Duodenal mucosa (tissue), 2 donors: ENCODE data around the gene ELAVL1.
A peak's percentile ranks its signal among the peaks of the same experiment; 100 is the strongest.
"Not testable (repeated sequence)": the region's sequence is repeated elsewhere in the genome, so short reads cannot be mapped to it uniquely, and the experiment has no call there.

ENCODE experiments used
- H3K27ac ChIP-seq: one replicate; pipeline ENCODE4 v1.7.0; 2013; ENCODE audit warnings: low read depth, low read length
- H3K27me3 ChIP-seq, 2 donors: one replicate each; pipeline ENCODE4 v1.7.0; 2013; ENCODE audit warnings: low read length in 2 of 2, control low read depth in 1 of 2; ENCODE audit not compliant: insufficient read depth in 2 of 2, control insufficient read depth in 1 of 2
- H3K36me3 ChIP-seq, 2 donors: one replicate each; pipeline ENCODE4 v1.7.0; 2013; ENCODE audit warnings: low read length in 2 of 2, control low read depth in 1 of 2; ENCODE audit not compliant: insufficient read depth in 2 of 2, control insufficient read depth in 1 of 2
- H3K4me1 ChIP-seq, 2 donors: one replicate each; pipeline ENCODE4 v1.7.0; 2013; ENCODE audit warnings: low read length in 2 of 2, control low read depth in 1 of 2; ENCODE audit not compliant: insufficient read depth in 2 of 2, control insufficient read depth in 1 of 2
- H3K4me3 ChIP-seq, 2 donors: one replicate each; pipeline ENCODE4 v1.7.0; 2013; ENCODE audit warnings: low read length in 2 of 2, low read depth in 1 of 2
- H3K9ac ChIP-seq, 2 donors: one replicate each; pipeline ENCODE4 v1.7.0; 2013; ENCODE audit warnings: low read length in 2 of 2, low read depth in 1 of 2
- H3K9me3 ChIP-seq, 2 donors: one replicate each; pipeline ENCODE4 v1.7.0; 2013; ENCODE audit warnings: low read length in 2 of 2, control low read depth in 1 of 2; ENCODE audit not compliant: control insufficient read depth in 1 of 2

ELAVL1 gene

DNA sequence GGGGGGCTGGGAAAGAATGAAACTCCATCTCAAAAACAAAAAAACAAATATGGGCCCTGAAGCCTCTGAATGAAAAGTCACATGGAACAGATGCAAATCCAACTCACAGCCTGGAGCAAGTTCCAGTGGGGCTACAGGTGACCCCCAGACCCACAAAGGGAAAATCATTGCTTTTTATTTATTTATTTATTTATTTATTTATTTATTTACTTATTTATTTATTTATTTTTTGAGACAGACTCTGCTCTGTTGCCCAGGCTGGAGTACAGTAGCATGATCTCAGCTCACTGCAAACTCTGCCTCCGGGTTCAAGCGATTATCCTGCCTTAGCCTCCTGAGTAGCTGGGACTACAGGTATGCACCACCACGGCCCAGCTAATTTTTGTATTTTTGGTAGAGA is 33.8 kb upstream of the ELAVL1 start:
- no peaks in the 10 kb centered on the region for H3K27me3 ChIP-seq
- H3K9me3 ChIP-seq, result no peaks in the 10 kb centered on the region
- peaks cover 3 to 12% of the 10 kb centered on the region in 2 donors for H3K4me1 ChIP-seq
- H3K27ac ChIP-seq, result no peak overlapping the region
- H3K9ac ChIP-seq, result no peak overlapping the region
- H3K36me3 ChIP-seq, result no peaks in the 10 kb centered on the region
- H3K4me3 ChIP-seq, result no peak overlapping the region

DNA sequence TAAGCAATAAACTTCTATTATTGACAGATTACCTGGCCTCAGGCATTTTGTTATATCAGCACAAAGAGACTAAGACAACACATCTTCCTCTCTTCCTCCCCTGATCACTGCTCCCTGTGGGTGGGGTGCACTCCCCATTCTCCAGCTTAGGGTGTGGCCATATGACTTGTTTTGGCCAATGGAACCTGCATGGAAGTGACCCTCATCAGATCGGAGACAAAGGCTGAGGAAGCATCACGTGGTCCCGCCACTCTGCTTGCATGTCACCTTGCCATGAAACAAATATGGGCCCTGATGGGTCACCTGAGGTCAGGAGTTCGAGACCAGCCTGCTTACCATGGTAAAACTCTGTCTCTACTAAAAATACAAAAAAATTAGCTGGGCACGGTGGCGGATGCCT is 33.4 kb upstream of the ELAVL1 start:
- Histone ChIP-seq H3K4me1 (peaks cover 3 to 15% of the 10 kb centered on the region in 2 donors), H3K27me3 (no peaks in the 10 kb centered on the region), H3K4me3 (no peak overlapping the region), H3K9me3 (no peaks in the 10 kb centered on the region), H3K36me3 (no peaks in the 10 kb centered on the region), H3K9ac (no peak overlapping the region), H3K27ac (no peak overlapping the region)

DNA sequence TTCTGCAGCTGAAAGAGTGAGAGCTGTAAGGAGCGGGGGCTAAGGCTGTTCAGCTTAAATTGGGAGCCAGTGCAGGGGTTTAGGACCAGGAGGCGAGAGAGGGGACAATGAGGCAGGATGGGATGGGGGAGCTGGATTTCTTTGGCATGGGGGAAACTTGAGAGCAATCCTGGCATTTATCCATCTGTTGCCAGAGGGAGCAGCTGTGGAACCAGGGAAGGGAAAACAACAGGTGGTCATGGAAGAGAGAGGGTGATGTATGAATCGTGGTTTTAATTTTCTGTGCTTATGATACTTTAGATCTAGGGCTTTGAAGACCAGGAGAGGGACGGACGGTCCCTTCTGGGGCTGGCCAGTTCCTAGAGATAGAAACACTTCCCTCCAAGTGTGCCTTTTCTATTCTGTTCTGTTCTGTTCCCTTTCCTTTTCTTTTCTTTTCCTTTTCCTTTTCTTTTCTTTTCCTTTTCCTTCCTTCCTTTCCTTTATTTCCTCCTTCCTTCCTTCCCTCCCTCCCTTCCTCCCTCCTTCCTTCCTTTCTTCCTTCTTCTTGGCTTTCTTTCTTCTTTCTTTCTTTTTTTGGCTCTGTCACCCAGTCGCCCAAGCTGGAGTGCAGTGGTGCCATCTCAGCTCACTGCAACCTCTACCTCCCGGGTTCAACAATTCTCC is 31.1 kb upstream of the ELAVL1 start:
- H3K9me3 ChIP-seq, result no peaks in the 10 kb centered on the region
- no peak overlapping the region for H3K4me3 ChIP-seq
- no peak overlapping the region for H3K27ac ChIP-seq
- peaks cover 7 to 17% of the 10 kb centered on the region in 2 donors for H3K4me1 ChIP-seq
- H3K36me3 ChIP-seq, result no peaks in the 10 kb centered on the region
- H3K9ac ChIP-seq, result no peak overlapping the region
- H3K27me3 ChIP-seq, result no peaks in the 10 kb centered on the region

DNA sequence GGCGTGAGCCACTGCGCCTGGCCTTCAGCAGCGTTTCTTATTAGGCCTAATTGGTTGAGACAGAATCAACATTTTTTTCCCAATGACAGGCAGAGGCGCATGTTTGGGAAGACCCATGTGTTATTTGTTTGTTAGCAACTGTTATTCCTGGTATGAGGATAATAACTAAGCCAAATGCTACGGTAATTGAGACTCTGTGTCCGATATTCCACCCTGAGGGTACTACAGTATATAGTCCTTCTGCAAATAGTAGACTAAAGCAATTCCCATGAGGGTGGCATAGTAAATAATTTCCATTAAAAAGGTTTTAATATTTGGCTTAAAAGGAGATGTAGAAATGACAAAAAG is 28.7 kb upstream of the ELAVL1 start:
- H3K9me3 ChIP-seq, result no peaks in the 10 kb centered on the region
- no peaks in the 10 kb centered on the region for H3K36me3 ChIP-seq
- H3K4me1 ChIP-seq, result peaks cover 10 to 17% of the 10 kb centered on the region in 2 donors
- H3K27ac ChIP-seq, result no peak overlapping the region
- H3K27me3 ChIP-seq, result no peaks in the 10 kb centered on the region
- H3K4me3 ChIP-seq, result no peak overlapping the region
- no peak overlapping the region for H3K9ac ChIP-seq

DNA sequence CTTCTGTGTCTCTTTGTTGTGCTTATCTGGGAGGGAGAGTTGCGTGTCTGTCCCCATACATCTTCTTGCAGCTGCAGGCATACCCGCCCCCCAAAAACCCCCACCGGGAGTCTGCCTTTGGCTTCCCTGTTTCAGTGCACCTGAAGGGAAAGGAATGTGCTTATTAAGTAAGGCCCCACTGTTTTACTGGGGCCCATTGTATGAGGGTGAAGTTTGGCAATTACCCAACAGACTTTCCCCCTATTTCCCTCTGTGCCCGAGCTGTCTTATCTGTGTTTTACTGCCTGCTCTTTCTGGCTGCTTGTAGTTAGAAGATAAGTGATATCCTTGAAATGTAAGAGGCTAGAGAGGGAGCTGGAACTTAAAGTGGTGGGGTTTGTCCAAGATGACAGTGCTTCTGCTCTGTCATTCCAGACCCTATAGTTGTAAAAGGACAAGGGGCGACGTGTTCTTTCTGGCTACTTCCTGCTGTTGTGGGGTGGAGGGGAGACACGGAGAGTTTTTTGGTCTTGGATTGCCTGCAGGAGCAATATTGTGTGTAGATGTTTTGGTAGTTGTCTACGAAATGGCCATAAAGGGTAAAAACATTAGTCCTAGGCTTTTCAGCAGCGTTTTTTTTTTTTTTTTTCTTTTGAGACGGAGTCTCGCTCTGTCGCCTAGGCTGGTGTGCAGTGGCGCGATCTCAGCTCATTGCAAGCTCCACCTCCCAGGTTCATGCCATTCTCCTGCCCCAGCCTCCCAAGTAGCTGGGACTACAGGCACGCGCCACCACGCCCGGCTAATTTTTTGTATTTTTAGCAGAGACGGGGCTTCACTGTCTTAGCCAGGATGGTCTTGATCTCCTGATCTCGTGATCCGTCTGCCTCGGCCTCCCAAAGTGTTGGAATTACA is 28.1 kb upstream of the ELAVL1 start:
- H3K4me1 ChIP-seq, result peaks cover 16 to 23% of the 10 kb centered on the region in 2 donors
- H3K9ac ChIP-seq, H3K9me3 ChIP-seq, H3K27me3 ChIP-seq, H3K36me3 ChIP-seq: not testable (repeated sequence)
- H3K4me3 ChIP-seq, result peak overlapping the region in 1 of 2 donors; percentile 45
- H3K27ac ChIP-seq, result peak overlapping the region; percentile 30

DNA sequence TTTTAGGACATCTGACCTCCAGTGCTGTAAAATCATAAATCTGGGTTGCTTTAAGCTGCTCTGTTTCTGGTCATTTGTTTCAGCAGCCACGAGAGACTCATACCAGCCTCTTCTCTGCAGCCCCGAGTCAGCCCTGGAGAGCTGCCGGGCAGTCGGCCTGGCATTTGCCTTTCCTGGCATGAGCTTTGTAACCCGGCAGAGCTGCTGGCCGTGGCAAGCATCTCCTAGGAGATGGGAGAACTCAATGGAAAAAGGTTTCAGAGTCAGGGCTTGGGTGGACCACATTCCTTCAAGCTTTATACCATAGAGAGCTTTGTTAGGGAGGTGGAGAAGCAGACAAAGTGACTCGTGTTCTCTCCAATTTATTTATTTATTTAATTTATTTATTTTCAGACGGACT is 25.5 kb upstream of the ELAVL1 start:
- Histone ChIP-seq H3K9me3 (no peaks in the 10 kb centered on the region), H3K36me3 (no peaks in the 10 kb centered on the region), H3K4me1 (peaks cover 20 to 30% of the 10 kb centered on the region in 2 donors)

DNA sequence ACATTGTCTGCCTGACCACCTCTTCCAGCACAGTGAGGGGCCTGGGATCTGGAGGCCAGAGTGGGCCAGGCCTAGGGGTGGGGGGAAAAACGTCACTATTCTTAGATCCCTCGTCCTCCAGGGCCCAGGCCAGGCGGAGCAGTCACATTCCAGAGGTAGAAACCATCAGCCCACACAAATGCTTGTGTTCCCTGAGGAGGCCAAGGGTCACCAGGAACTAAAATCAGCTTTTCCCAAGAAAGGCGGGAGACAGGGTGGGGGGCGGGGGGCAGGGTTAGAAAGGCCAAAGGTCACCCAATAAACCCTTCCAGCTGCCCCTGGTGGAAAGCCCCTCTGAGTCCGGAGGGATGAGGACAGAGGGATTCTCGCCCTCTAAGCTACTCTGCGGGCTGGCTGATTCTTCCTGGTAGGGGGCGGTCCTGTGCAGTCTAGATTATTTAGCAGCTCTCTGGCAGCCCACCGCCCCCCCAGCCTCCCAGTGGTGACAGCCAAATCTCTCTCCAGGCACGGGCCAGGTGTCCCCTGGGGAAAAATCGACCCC is 23.6 kb upstream of the ELAVL1 start:
- Histone ChIP-seq H3K4me3 (peak overlapping the region in 1 of 2 donors; percentile 15), H3K9ac (peak overlapping the region in 1 of 2 donors; percentile 10), H3K36me3 (no peaks in the 10 kb centered on the region), H3K9me3 (no peaks in the 10 kb centered on the region), H3K27ac (no peak overlapping the region), H3K27me3 (no peaks in the 10 kb centered on the region), H3K4me1 (peaks cover 26 to 34% of the 10 kb centered on the region in 2 donors)

More for the DNA sequence above, 25.5 kb upstream of the ELAVL1 start:
- H3K4me3 ChIP-seq, result no peak overlapping the region
- H3K9ac ChIP-seq, result no peak overlapping the region
- no peak overlapping the region for H3K27ac ChIP-seq
- no peaks in the 10 kb centered on the region for H3K27me3 ChIP-seq

DNA sequence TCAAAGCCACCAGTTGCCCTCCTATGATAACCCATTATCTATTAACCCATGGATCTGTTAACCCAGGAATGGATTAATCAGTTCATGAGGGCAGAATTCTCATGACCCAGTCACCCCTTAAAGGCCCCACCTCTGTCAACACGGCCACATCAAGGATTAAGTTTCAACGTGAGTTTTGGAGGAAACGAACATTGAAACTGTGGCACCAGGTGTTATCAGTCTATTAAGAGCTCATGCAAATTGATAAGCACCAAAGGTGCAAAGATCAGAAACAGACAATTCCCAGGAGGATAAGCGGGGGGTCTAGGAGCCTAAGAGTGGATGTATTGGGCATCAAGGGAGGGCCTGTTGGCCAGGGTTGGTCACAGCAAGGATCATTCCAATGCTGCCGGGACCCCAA is 19.9 kb upstream of the ELAVL1 start:
- Histone ChIP-seq H3K4me3 (peak overlapping the region in 1 of 2 donors; percentile 19), H3K4me1 (peaks cover 25 to 28% of the 10 kb centered on the region in 2 donors), H3K27me3 (no peaks in the 10 kb centered on the region), H3K36me3 (no peaks in the 10 kb centered on the region), H3K9ac (no peak overlapping the region), H3K27ac (no peak overlapping the region), H3K9me3 (no peaks in the 10 kb centered on the region)

DNA sequence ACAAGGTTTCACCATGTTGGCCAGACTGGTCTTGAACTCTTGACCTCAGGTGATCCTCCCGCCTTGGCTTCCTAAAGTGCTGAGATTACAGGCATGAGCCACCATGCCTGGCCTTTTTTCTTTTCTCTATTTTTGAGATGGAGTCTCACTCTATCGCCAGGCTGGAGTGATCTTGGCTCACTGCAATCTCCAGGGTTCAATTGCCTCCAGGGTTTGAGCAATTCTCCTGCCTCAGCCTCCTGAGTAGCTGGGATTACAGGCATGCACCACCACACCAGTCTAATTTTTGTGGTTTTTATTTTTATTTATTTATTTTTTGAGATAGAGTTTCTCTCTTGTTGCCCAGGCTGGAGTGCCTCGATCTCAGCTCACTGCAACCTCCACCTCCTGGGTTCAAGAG is 18.8 kb upstream of the ELAVL1 start:
- H3K4me1 ChIP-seq, result peaks cover 21 to 24% of the 10 kb centered on the region in 2 donors
- not testable (repeated sequence) for H3K27ac ChIP-seq, H3K36me3 ChIP-seq, H3K9me3 ChIP-seq, H3K9ac ChIP-seq, H3K27me3 ChIP-seq, H3K4me3 ChIP-seq

DNA sequence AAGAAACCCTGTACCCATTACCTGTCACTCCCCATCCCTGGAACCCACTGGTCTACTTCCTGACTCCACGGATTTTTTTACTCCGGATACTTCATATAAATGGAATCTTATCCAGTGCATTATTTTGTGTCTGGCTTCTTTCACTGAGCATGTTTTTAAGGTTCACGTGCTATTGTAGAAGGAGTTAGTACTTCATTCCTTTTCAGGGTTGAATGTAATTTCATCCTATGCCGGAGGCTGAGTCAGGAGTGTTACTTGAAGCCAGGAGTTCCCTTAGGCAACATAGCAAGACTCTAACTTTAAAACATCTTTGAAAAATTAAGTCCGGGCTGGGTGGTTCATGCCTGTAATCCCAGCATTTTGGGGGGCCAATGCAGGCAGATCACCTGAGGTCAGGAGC is 17.9 kb upstream of the ELAVL1 start:
- Histone ChIP-seq H3K4me3 (no peak overlapping the region), H3K4me1 (peaks cover 12 to 16% of the 10 kb centered on the region in 2 donors), H3K27me3 (no peaks in the 10 kb centered on the region), H3K27ac (no peak overlapping the region), H3K9ac (no peak overlapping the region), H3K9me3 (no peaks in the 10 kb centered on the region), H3K36me3 (no peaks in the 10 kb centered on the region)
